ENCODE measurements around the gene FAM227B. TPM values are rescaled to one million over a fixed set of nuclear protein-coding genes. Genes with fewer than 3 reads are reported as not detected.
A peak's percentile ranks its signal among the peaks of the same experiment; 100 is the strongest.

FAM227B gene
- total and polyA plus RNA-seq, 7 experiments from 2014 or later: 3.7 to 25.1 (median 14.8) TPM

DNA sequence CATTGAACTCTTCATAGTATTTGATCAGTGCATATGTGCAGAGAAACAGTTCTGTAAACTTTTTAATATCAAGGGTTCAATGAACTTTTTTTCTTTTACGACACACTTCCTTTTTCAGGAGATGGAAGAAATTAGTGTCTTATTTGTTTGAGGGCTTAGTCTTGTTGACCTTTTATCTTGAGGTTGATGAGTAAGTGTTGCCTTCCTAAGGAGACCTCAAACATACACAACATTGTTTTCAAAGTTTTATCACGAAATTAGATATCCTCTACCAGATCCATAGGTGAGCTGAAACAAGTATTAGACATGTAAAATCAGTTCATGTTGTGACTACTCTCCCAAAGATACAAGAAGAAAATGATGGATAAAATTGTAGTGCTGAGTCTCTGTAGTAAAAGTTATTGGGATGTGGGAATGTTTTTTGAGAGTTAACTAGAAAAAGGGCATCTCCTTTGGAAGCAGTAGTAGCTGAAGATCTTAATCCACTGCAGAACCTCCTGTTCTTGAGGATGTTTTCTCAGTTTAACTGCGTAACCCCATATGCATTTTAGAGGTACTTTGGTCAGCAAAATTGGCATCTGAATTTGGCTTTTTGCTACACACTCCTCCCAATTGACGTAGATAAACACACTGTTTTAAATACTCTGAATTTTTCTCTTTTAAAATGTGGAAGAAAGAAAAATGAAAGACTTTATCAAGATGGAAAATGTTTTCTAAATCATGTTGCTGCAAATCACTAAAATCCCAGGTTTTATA lies 333.8 kb downstream of the FAM227B start:
- no peaks in the 10 kb centered on the region for H3K27me3 ChIP-seq (ENCODE audit: control insufficient read depth in 2 of 2, insufficient read depth in 2 of 2, low read length in 2 of 2)
- H3K9me3 ChIP-seq (ENCODE audit: control insufficient read depth in 2 of 3, low read length in 3 of 3): no peaks in the 10 kb centered on the region
- no peak for ATAC-seq
- CTCF ChIA-PET: no interaction called here
- H3K9me3 Mint-ChIP-seq: peaks cover 0 to 3% (median 0%) of the 10 kb centered on the region in 11 donors
- H3K4me1 Mint-ChIP-seq: peaks cover 0 to 40% (median 7%) of the 10 kb centered on the region in 7 donors
- peak overlapping the region in 1 of 10 donors; percentile 28 for H3K4me3 Mint-ChIP-seq
- H3K27ac ChIP-seq (ENCODE audit: low read depth, low read length): no peak overlapping the region
- intact Hi-C loops (cut with micrococcal nuclease): no loop called here
- POLR2A ChIA-PET: no interaction called here
- H3K4me1 ChIP-seq (ENCODE audit: control insufficient read depth in 2 of 2, insufficient read depth in 2 of 2, low read length in 2 of 2): no peaks in the 10 kb centered on the region
- peaks cover 40 to 86% (median 70%) of the 10 kb centered on the region in 5 donors for H3K36me3 Mint-ChIP-seq
- DNase-seq: no peak
- H3K36me3 ChIP-seq (ENCODE audit: control insufficient read depth in 2 of 3, insufficient read depth in 3 of 3, low read length in 3 of 3): peaks cover 0 to 27% (median 4%) of the 10 kb centered on the region in 3 experiments
- H3K27me3 Mint-ChIP-seq: no peaks in the 10 kb centered on the region
- H3K27ac Mint-ChIP-seq: peak overlapping the region in 3 of 9 donors; percentile 12 to 67 (median 26)
- no peak overlapping the region for H3K4me3 ChIP-seq (ENCODE audit: low read length)

DNA sequence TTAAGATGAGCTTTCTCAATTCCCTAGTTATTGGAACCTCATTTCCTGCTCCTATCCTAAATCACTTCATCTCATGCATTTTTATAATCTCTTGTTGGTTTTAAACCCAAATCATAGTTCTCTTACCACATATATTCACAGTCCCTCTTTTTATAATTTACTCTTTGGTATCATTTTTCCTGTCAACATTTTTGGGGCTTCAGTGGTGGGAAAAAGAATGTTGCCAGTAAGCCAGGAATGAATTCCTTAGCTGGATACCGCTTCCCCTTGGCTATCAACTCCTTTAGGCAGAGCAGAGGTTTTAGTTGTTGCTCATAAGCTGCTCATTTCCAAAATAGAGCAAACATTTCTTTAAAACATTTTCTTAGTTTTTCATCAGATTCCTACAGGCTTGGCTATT lies 338.3 kb downstream of the FAM227B start:
- H3K27ac ChIP-seq (ENCODE audit: low read depth, low read length): no peak overlapping the region
- Mint-ChIP-seq H3K4me1 (peaks cover 0 to 19% (median 7%) of the 10 kb centered on the region in 7 donors), H3K9me3 (peaks cover 0 to 5% (median 0%) of the 10 kb centered on the region in 11 donors), H3K27ac (no peak overlapping the region), H3K27me3 (no peaks in the 10 kb centered on the region), H3K36me3 (peaks cover 41 to 86% (median 79%) of the 10 kb centered on the region in 5 donors), H3K4me3 (no peak overlapping the region)
- no peaks in the 10 kb centered on the region for H3K27me3 ChIP-seq (ENCODE audit: control insufficient read depth in 2 of 2, insufficient read depth in 2 of 2, low read length in 2 of 2)
- no peak for ATAC-seq
- H3K36me3 ChIP-seq (ENCODE audit: control insufficient read depth in 2 of 3, insufficient read depth in 3 of 3, low read length in 3 of 3): peaks cover 4 to 25% (median 5%) of the 10 kb centered on the region in 3 experiments
- POLR2A ChIA-PET: no interaction called here
- no peaks in the 10 kb centered on the region for H3K4me1 ChIP-seq (ENCODE audit: control insufficient read depth in 2 of 2, insufficient read depth in 2 of 2, low read length in 2 of 2)
- no peak for DNase-seq
- no peak overlapping the region for H3K4me3 ChIP-seq (ENCODE audit: low read length)
- intact Hi-C loops (cut with micrococcal nuclease): no loop called here
- CTCF ChIA-PET: no interaction called here
- no peaks in the 10 kb centered on the region for H3K9me3 ChIP-seq (ENCODE audit: control insufficient read depth in 2 of 3, low read length in 3 of 3)

- no peak overlapping the region for H3K27ac Mint-ChIP-seq
- no peak for ATAC-seq
- ChIA-PET CTCF (no interaction called here), POLR2A (no interaction called here)
- peaks cover 0 to 6% (median 2%) of the 10 kb centered on the region in 7 donors for H3K4me1 Mint-ChIP-seq
- no peak overlapping the region for H3K4me3 ChIP-seq (ENCODE audit: low read length)
- DNase-seq: no peak
- H3K36me3 Mint-ChIP-seq: peaks cover 26 to 71% (median 61%) of the 10 kb centered on the region in 5 donors
- peaks cover 4 to 19% (median 5%) of the 10 kb centered on the region in 3 experiments for H3K36me3 ChIP-seq (ENCODE audit: control insufficient read depth in 2 of 3, insufficient read depth in 3 of 3, low read length in 3 of 3)
- peaks cover 0 to 7% (median 0%) of the 10 kb centered on the region in 11 donors for H3K9me3 Mint-ChIP-seq
- H3K27me3 Mint-ChIP-seq: no peaks in the 10 kb centered on the region
- no peak overlapping the region for H3K4me3 Mint-ChIP-seq
- H3K27me3 ChIP-seq (ENCODE audit: control insufficient read depth in 2 of 2, insufficient read depth in 2 of 2, low read length in 2 of 2): no peaks in the 10 kb centered on the region
- intact Hi-C loops (cut with micrococcal nuclease): no loop called here
- no peaks in the 10 kb centered on the region for H3K9me3 ChIP-seq (ENCODE audit: control insufficient read depth in 2 of 3, low read length in 3 of 3)
- no peak overlapping the region for H3K27ac ChIP-seq (ENCODE audit: low read depth, low read length)
- H3K4me1 ChIP-seq (ENCODE audit: control insufficient read depth in 2 of 2, insufficient read depth in 2 of 2, low read length in 2 of 2): no peaks in the 10 kb centered on the region
Observed at GRCh38 chr15:49279521-49280456, 340.8 kb downstream of the FAM227B start.

- POLR2A ChIA-PET: no interaction called here
Observed at GRCh38 chr15:49278751-49279150, 341.9 kb downstream of the FAM227B start.

More at GRCh38 chr15:49278751-49279150, 341.9 kb downstream of the FAM227B start:
- no peak overlapping the region for H3K4me3 ChIP-seq (ENCODE audit: low read length)
- peaks cover 0 to 11% (median 5%) of the 10 kb centered on the region in 3 experiments for H3K36me3 ChIP-seq (ENCODE audit: control insufficient read depth in 2 of 3, insufficient read depth in 3 of 3, low read length in 3 of 3)
- no peak for ATAC-seq
- intact Hi-C loops (cut with micrococcal nuclease): no loop called here
- Mint-ChIP-seq H3K27ac (no peak overlapping the region), H3K4me3 (no peak overlapping the region), H3K9me3 (peaks cover 0 to 7% (median 0%) of the 10 kb centered on the region in 11 donors), H3K27me3 (no peaks in the 10 kb centered on the region), H3K4me1 (peaks cover 0 to 6% (median 1%) of the 10 kb centered on the region in 7 donors), H3K36me3 (peaks cover 21 to 65% (median 52%) of the 10 kb centered on the region in 5 donors)
- CTCF ChIA-PET: no interaction called here
- DNase-seq: no peak
- no peaks in the 10 kb centered on the region for H3K4me1 ChIP-seq (ENCODE audit: control insufficient read depth in 2 of 2, insufficient read depth in 2 of 2, low read length in 2 of 2)
- no peaks in the 10 kb centered on the region for H3K9me3 ChIP-seq (ENCODE audit: control insufficient read depth in 2 of 3, low read length in 3 of 3)
- no peaks in the 10 kb centered on the region for H3K27me3 ChIP-seq (ENCODE audit: control insufficient read depth in 2 of 2, insufficient read depth in 2 of 2, low read length in 2 of 2)
- no peak overlapping the region for H3K27ac ChIP-seq (ENCODE audit: low read depth, low read length)

Other genes with a start within 250 kb of the FAM227B start
- under 1 TPM; 0.05 to 0.34 (median 0.08) TPM for gene FGF7, start 197.6 kb downstream of the FAM227B start, total RNA-seq
- under 1 TPM in 1 of 2 donors, not detected in 1; 0.11 TPM for gene FGF7, start 197.6 kb downstream of the FAM227B start, polyA plus RNA-seq
- 10 to 100 TPM; 14.3 to 31.0 (median 20.1) TPM for gene DTWD1, start 230 bp upstream of the FAM227B start, total RNA-seq
- gene DTWD1, start 230 bp upstream of the FAM227B start, polyA plus RNA-seq: 10 to 100 TPM; 21.6 to 25.0 TPM